ENCODE data around the gene DSG2.

The DSG2 gene

GRCh38 chr18:31592506-31593157, 94.7 kb downstream of the DSG2 start:
- DNase-seq = no peak

- no peak for DNase-seq
Observed at GRCh38 chr18:31595121-31595771, 97.3 kb downstream of the DSG2 start.

- DNase-seq = peak; percentile 73
Observed at GRCh38 chr18:31596081-31596872, 98.3 kb downstream of the DSG2 start.

- no peak for DNase-seq
Observed at GRCh38 chr18:31598021-31598805, 100.2 kb downstream of the DSG2 start.
